Epithelial cell of proximal tubule (primary cell): ENCODE data around the gene PIGO. TPM values are rescaled to one million over a fixed set of nuclear protein-coding genes. Genes with fewer than 3 reads are reported as not detected.

Experiments
- DNase-seq: peaks from one replicate; pipeline ENCODE4 v3.0.0-alpha.2; 2011; ENCODE audit warnings: low read depth
- H3K4me3 ChIP-seq: 2 replicates; pipeline ENCODE4 v1.5.1; 2011; ENCODE audit warnings: low read depth, mild to moderate bottlenecking, low read length
- total RNA-seq: library from RNA; depleted of rRNA; stranded (reverse); fragments of >200 nt; gene quantifications from 2 replicates; pipeline ENCODE4 v1.2.3, GENCODE V29; 2015
- TF ChIP-seq, protein P1 (sequence below): conservative IDR thresholded peaks from 2 replicates; pipeline ENCODE4 v1.5.1; 2012; ENCODE audit warnings: low read depth, mild to moderate bottlenecking, low read length

PIGO gene
- total RNA-seq, 1 donor from 2014 or later = 18.6 TPM

DNA sequence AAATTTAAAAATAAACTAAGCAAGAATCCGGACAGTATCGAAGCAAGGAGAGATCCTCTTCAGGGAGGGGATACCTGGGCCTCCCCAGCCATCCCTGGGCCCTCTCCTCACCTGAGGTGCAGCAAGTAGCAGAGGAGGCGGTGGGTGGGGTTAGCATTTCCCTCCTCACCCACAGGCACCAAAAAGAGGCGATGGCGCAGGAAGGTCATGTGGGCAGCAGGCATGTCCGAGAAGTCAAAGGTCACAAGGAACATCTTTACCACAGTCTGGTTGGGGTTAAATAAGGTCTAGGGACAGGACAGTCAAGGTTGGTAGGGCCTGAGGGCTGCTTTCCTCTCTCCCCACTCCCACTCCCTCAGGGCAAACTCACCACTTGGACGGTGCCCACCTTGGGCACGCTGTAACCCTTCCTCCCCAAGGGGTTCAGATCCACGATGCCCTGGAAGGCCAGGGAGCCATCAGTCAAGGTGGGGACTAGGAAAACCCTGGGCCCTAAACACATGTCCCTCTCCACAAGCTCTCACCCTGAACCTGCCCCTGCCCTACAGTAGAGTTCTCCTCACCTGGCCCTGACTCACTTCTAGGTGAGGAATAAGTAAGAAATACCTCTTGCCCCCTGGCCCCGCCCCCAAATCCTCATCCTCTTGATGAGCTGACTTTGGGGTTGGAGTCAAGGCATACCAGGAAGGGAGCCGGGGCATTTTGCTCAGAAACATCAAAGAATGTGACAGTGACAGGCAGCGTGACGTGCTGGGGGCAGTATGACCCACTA lies 9.4 kb upstream of the PIGO start:
- TF ChIP-seq, protein P1, sequence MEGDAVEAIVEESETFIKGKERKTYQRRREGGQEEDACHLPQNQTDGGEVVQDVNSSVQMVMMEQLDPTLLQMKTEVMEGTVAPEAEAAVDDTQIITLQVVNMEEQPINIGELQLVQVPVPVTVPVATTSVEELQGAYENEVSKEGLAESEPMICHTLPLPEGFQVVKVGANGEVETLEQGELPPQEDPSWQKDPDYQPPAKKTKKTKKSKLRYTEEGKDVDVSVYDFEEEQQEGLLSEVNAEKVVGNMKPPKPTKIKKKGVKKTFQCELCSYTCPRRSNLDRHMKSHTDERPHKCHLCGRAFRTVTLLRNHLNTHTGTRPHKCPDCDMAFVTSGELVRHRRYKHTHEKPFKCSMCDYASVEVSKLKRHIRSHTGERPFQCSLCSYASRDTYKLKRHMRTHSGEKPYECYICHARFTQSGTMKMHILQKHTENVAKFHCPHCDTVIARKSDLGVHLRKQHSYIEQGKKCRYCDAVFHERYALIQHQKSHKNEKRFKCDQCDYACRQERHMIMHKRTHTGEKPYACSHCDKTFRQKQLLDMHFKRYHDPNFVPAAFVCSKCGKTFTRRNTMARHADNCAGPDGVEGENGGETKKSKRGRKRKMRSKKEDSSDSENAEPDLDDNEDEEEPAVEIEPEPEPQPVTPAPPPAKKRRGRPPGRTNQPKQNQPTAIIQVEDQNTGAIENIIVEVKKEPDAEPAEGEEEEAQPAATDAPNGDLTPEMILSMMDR = no peak
- no peak for DNase-seq
- H3K4me3 ChIP-seq = no peak overlapping the region

DNA sequence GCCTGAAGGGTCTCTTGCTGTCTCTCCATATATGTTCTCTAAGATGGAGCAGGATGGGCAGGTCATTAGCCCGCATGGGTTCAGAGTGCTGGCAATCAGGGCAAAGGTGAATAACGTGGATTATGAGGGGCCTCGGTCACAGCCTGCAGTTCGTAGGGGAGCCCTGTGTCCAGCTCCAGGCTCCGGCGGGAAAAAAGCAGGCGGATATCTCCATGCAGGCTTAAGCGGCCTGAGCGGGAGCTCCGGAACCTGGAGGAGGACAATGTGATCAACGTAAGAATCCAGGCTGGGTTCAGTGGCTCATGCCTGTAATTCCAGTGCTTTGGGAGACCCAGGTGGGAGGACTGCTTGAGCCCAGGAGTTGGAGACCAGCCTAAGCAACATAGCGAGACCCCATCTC lies 8.7 kb upstream of the PIGO start:
- no peak overlapping the region for H3K4me3 ChIP-seq
- no peak for DNase-seq
- TF ChIP-seq, protein P1 = no peak

DNA sequence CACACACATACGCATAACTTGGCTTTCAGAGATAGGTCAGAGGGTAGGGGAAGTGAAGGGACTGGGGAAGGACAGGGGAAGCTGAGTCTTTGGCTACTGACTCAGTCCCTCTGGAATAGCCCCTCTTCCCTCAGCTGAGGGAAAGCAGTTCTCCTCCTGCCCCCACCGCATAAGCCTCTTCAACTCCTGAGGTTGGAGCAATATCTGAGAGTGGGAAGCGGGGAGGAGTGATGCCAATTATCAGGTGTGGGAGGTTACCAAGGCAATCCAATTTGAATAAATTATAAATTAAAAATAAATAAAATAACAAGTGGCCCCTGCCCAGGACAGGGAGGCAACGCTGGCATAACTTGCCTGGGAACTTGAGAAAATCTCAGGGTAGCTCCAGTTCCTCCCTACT lies 8.2 kb upstream of the PIGO start:
- no peak for DNase-seq
- no peak overlapping the region for H3K4me3 ChIP-seq
- TF ChIP-seq, protein P1 = no peak

DNA sequence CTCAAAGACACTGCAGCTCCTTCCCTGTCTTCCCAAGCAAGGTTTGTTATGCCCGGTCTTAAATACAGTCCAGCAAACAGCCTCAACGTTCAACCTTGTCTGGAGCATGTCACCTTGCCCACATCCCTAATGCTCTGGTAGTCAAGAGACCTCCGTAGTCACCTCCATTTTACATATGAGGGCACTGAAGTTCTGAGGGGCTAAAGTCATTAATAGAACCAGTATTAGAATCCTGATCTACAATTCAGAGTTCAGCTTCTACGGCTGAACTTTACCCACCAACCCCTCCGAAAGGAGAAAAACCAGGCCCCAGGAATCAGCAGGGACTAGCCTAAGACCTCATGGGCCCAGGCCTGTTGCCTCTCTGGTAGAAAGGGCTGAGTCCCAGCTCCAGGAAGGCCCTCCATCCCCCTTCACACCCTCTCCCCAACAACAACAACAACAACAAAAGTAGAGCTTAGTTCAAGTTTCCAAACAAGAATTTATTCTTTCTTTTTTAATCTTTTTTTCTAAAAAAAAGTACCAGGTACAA lies 7.3 kb upstream of the PIGO start:
- TF ChIP-seq, protein P1 = no peak
- DNase-seq = no peak
- H3K4me3 ChIP-seq = peak overlapping the region; percentile 97

DNA sequence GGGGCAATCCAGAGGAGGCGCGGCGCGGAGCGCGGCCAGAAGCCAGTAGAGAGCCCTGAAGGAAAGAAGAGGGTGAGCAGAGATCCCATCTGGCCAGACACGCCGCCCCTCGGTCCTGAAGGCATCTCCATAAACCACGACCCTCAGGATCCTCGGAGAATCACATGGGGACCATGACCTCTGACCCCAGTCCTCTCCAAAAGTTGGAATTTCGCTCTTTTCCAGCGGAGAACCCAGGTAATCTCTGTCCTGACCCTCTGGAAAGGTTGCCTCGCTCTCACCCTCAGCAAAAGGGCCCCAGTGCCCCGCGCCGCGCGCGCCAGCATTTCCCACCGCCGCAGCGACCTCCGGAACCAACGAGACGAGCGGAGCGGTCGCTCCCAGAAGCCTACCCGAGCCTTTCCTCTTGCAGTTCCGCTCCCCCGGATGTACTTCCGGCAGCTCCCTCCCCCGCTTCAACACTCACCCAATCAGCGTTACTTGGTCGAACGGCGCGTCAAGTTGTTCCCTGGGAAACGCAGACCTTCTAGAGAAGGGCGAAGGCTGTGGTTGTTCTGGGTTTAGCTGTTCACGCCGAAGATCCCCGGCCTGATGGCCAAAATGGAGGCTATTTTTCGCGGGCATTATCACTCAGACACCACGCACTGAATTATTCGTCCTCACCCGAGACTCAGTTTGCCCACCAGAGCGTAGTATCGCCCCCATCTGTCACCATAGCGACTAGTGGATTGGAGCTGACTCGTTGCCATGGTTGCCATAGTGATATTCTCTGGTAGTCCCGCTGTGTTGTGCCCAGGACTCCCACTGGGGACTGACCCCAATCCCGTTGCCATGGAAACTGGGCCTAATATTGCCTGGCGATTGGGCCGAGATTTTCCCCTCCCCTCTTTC lies 6.6 kb upstream of the PIGO start, which contains the start of gene STOML2:
STOML2 (minus strand) TSS at position 363 of the 891 bp plus-strand sequence; CDS start at position 326, 37 bp downstream.
- TF ChIP-seq, protein P1 = no peak
- DNase-seq = no peak
- peak within 1 kb of the TSS; percentile 97 for H3K4me3 ChIP-seq

DNA sequence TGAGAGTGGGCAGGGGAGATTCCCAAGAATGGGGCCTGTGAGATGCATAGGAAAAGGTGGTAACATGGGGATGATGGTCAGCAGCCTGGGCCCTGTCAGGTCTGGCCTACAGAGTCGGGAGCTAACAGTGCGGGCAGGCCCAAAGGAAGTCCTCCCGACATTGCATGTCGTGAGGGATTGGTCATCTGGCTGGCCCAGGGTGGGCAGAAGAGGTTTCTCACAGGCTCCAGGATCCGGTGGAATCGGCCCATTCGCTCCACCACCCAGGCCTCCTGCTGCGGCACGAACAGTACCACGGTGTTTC lies 6.0 kb upstream of the PIGO start:
- TF ChIP-seq, protein P1 = no peak
- peak overlapping the region; percentile 97 for H3K4me3 ChIP-seq
- DNase-seq = no peak
